SH-SY5Y (cell line): ENCODE data around the gene ZFP57.

Experiments used
- GATA2 ChIP-seq: IDR thresholded peaks from 2 replicates; pipeline ENCODE4 v1.6.1; 2011; ENCODE audit warnings: mild to moderate bottlenecking, low read depth, low read length
- GATA3 ChIP-seq: IDR thresholded peaks from 2 replicates; pipeline ENCODE4 v1.6.1; 2011; ENCODE audit warnings: low read depth, mild to moderate bottlenecking, low read length, moderate library complexity

The ZFP57 gene

GRCh38 chr6:29680904-29681303, at the start of gene ZFP57:
TSS of gene ZFP57 (minus strand) at chr6:29681152. CDS start at chr6:29677003, 4,149 bp downstream.
- TF ChIP-seq GATA3, result no peak
- no peak for TF ChIP-seq GATA2

- TF ChIP-seq GATA2 (no peak), GATA3 (no peak)
Measured at GRCh38 chr6:29730575-29731126, 49.7 kb upstream of the ZFP57 start.

- TF ChIP-seq GATA3, result no peak
- no peak for TF ChIP-seq GATA2
Measured at GRCh38 chr6:29729774-29730328, 48.9 kb upstream of the ZFP57 start.

- TF ChIP-seq GATA3 (no peak), GATA2 (no peak)
Measured at GRCh38 chr6:29728875-29729270, 47.9 kb upstream of the ZFP57 start.

- no peak for TF ChIP-seq GATA3
- TF ChIP-seq GATA2, result no peak
Measured at GRCh38 chr6:29728173-29728874, 47.4 kb upstream of the ZFP57 start.

GRCh38 chr6:29727637-29728036, 46.7 kb upstream of the ZFP57 start:
- TF ChIP-seq GATA2 (no peak), GATA3 (no peak)

GRCh38 chr6:29726571-29727194, 45.7 kb upstream of the ZFP57 start:
- TF ChIP-seq GATA2, result no peak
- no peak for TF ChIP-seq GATA3

GRCh38 chr6:29726001-29726400, 45.0 kb upstream of the ZFP57 start:
- TF ChIP-seq GATA2, result no peak
- no peak for TF ChIP-seq GATA3

GRCh38 chr6:29724937-29725869, 44.3 kb upstream of the ZFP57 start:
- TF ChIP-seq GATA3 (no peak), GATA2 (no peak)

GRCh38 chr6:29723666-29724588, 43.0 kb upstream of the ZFP57 start:
- TF ChIP-seq GATA3, result no peak

- no peak for TF ChIP-seq GATA2
- no peak for TF ChIP-seq GATA3
Measured at GRCh38 chr6:29723262-29723665, 42.3 kb upstream of the ZFP57 start, which contains the start of gene HLA-F. TSS of gene HLA-F (plus strand) at chr6:29723434. CDS start at chr6:29723464, 30 bp downstream.

GRCh38 chr6:29720863-29721262, 39.9 kb upstream of the ZFP57 start:
- TF ChIP-seq GATA3, result no peak
- TF ChIP-seq GATA2, result no peak

- no peak for TF ChIP-seq GATA2
- no peak for TF ChIP-seq GATA3
Measured at GRCh38 chr6:29710281-29710941, 29.5 kb upstream of the ZFP57 start.
